KOPT-K1 (cell line): ENCODE measurements around the gene ELOVL4.

Experiments
- H3K27ac ChIP-seq: fragments of 200-600 bp; sonication (generic); 2 replicates; pipeline ENCODE4 v1.5.1; 2016; ENCODE audit warnings: antibody characterized with exemption, mild to moderate bottlenecking, low read depth, low read length; ENCODE audit not compliant: poor library complexity, severe bottlenecking
- H3K36me3 ChIP-seq: fragments of 200-600 bp; sonication (generic); 2 replicates; pipeline ENCODE4 v1.5.1; 2017; ENCODE audit warnings: antibody characterized with exemption, mild to moderate bottlenecking, low read length, moderate library complexity; ENCODE audit not compliant: insufficient read depth
- H3K9me3 ChIP-seq: fragments of 200-600 bp; sonication (generic); 2 replicates; pipeline ENCODE4 v1.5.1; 2017; ENCODE audit warnings: antibody characterized with exemption, low read length, mild to moderate bottlenecking; ENCODE audit not compliant: insufficient read depth, poor library complexity, severe bottlenecking

ELOVL4 gene

DNA sequence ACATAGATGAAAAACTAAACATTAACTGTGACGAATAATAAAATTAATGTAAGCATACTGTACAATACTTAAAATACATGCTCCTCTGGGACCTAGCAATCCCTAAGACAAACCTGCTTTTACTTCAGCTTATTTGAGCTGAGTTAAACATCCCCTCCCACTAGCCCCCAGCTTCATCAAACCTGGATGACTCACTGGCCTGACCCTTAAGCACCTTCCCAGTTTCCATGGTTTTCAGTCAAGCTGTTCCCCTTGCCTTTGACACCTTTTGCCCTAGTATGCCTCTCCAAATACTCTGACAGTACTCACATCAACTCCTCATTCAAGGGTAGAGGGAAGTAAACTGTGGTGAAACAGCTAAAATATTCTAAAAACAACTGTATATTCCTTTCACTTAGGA is 4.2 kb downstream of the ELOVL4 start:
- H3K27ac ChIP-seq = no peak overlapping the region
- no peaks in the 10 kb centered on the region; the same call in 1 of the 2 replicates for H3K36me3 ChIP-seq
- H3K9me3 ChIP-seq = no peaks in the 10 kb centered on the region

- H3K27ac ChIP-seq = no peak overlapping the region
- H3K9me3 ChIP-seq = no peaks in the 10 kb centered on the region
- no peaks in the 10 kb centered on the region; the same call in 1 of the 2 replicates for H3K36me3 ChIP-seq
These were observed 5.7 kb downstream of the ELOVL4 start for GRCh38 chr6:79941489-79942151.

GRCh38 chr6:79928478-79928998 is 18.8 kb downstream of the ELOVL4 start:
- Histone ChIP-seq H3K9me3 (no peaks in the 10 kb centered on the region), H3K36me3 (peaks cover 4% of the 10 kb centered on the region; the same call in 1 of the 2 replicates), H3K27ac (peak overlapping the region; percentile 6)

- H3K36me3 ChIP-seq = peaks cover 4% of the 10 kb centered on the region; the same call in 1 of the 2 replicates
- no peaks in the 10 kb centered on the region for H3K9me3 ChIP-seq
- H3K27ac ChIP-seq = peak overlapping the region; percentile 4
These were observed 19.6 kb downstream of the ELOVL4 start for GRCh38 chr6:79927758-79928157.

DNA sequence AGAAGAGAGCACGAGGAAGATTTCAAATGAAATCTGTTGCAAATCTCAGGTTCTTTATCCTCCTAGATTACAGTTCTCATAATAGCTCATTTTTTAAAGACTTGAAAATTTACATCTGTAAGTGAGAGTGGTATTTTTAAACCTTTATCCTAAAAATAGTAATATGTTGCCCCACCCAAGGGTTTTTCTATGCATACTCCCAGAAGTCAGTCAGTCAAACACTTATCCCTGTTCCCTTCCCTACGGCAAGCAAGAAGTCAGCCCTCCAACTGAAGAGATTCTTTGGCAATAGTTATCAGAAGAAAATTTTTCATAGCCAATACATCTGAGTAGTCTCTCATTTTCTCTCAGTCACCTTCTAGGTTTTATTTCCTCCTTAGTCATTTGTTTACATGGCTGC is 24.1 kb downstream of the ELOVL4 start:
- H3K36me3 ChIP-seq = peaks cover 28% of the 10 kb centered on the region
- no peaks in the 10 kb centered on the region for H3K9me3 ChIP-seq
- no peak overlapping the region for H3K27ac ChIP-seq

GRCh38 chr6:79922018-79922417 is 25.3 kb downstream of the ELOVL4 start:
- no peaks in the 10 kb centered on the region for H3K9me3 ChIP-seq
- H3K36me3 ChIP-seq = peaks cover 28% of the 10 kb centered on the region
- no peak overlapping the region for H3K27ac ChIP-seq

DNA sequence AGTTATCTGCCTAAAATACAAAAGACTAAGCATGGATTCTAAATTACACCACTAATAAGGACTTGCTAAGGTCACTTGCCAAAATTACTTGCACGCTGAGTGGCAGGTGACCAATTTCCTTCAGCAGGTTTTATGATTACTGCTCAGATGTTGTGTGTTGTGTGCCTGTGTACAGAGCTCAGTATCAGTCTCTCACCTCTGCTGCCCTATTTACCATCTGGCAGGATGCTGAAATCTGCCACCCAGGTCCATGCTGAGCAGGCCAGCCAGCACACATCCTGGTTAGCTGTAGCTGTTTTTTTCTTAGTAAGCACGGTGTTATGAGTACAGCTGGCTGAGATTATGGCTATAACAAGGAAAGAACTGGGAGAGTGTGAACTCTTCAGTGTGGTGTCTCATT is 34.0 kb downstream of the ELOVL4 start:
- no peak overlapping the region for H3K27ac ChIP-seq
- peaks cover 14% of the 10 kb centered on the region for H3K36me3 ChIP-seq
- no peaks in the 10 kb centered on the region for H3K9me3 ChIP-seq

DNA sequence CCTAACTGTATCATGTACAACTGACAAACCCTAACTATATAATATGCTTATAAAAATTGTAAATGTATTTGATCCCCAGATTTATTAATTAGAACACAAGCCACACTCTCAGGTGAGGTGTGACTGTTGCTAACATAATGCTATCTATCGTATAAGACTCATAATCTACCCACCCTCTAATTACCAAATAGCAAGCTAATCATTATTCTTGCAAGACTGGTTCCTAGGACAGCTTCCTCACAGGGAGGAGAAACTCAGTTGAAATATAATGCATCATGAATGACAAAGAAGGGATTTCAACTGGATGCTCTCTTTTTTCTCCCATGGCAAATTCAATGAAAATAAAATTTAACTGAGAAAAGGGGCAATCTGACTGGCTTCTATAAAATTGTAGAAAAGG is 35.4 kb downstream of the ELOVL4 start:
- Histone ChIP-seq H3K27ac (no peak overlapping the region), H3K9me3 (no peaks in the 10 kb centered on the region), H3K36me3 (peaks cover 14% of the 10 kb centered on the region)

GRCh38 chr6:79909517-79909916 is 37.8 kb downstream of the ELOVL4 start:
- Histone ChIP-seq H3K36me3 (peaks cover 8% of the 10 kb centered on the region; the same call in 1 of the 2 replicates), H3K27ac (no peak overlapping the region), H3K9me3 (no peaks in the 10 kb centered on the region)

DNA sequence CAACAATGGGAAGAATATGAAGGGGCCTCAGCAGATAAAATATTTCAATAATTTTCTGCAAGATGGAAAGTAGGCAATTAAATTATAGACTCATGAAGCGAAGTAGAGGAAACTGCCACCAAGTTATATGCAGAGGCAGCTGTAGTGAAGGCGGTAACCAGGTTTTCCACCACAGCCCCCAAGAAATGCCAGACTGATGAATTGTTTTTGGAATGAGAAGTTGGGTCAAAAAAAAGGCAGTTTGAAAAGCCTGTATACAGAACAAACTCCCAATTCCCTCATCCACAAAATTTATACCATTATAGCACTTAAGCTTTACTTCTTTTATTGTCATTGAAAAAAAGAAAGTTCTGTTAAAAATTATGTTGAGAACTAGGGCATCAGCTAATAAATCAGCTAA is 45.3 kb downstream of the ELOVL4 start:
- H3K36me3 ChIP-seq = no peaks in the 10 kb centered on the region
- no peaks in the 10 kb centered on the region for H3K9me3 ChIP-seq
- H3K27ac ChIP-seq = no peak overlapping the region

DNA sequence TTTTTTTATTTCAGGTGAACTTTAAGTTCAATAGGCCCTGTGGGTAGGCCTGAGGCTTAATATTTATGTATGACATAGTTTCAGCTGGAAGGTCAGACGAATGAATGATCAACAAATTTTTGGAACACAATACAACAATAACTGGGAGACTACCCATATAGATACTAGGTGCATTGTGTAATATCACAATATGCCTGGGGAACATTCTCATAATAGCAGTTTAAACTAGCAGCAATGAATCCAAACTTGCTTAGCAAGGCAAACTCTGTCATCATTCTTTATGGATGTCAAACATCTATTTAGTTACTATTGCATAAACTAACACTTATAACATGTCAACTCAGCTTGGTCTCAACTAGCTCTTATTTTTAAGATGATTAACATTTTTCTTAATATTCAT is 49.3 kb downstream of the ELOVL4 start:
- Histone ChIP-seq H3K36me3 (no peaks in the 10 kb centered on the region), H3K9me3 (no peaks in the 10 kb centered on the region), H3K27ac (no peak overlapping the region)

DNA sequence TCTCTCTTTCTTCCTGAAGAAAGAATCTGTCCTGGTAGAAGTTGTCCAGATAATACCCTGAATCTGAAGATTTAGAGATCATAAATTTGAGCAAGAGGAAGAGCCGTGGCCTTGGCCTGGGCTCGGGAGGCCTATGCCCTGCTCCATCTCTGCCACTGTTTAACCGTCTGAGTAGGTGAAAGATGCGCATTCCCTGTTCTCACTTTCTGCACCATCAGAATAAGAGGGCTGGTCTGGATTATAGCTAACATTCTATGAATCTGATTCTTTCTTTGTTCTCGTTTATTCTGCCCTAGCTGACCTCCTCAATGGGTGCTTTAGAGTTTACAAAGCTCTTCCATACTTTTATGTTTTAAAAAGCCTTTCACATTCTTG is 51.3 kb downstream of the ELOVL4 start:
- no peaks in the 10 kb centered on the region for H3K36me3 ChIP-seq
- H3K27ac ChIP-seq = no peak overlapping the region
- H3K9me3 ChIP-seq = no peaks in the 10 kb centered on the region

DNA sequence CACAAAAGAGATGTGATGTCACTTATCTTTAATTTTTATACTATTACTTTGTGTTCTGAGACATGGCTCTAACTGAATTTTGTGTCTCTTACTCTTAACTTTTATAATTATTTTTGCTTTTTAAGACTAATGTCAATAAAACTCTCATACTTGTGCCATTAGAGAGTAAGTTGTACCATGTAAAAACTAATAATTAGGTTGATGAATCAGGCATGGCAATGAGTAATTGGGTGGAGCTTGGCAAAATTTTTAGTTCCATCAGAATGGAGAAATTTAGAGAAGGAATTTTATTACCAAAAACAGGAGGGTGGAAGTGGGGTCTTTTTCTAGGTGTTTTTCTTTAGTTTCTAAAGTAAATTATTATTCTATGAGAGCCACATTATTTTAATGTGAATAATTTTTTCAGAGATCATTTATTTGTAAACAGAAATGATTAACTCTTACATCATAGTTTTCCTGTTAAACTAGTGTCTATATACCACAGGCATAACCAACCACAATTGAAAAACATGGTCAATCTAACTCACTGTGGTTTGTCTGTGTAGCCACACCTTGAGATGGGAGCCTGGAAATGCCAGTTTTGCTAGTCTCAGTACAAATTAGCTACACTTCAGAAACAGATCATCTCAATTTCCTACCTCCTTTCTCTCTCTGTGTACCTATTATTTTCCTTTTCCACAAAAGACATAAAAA is 51.8 kb downstream of the ELOVL4 start:
- H3K36me3 ChIP-seq = no peaks in the 10 kb centered on the region
- no peaks in the 10 kb centered on the region for H3K9me3 ChIP-seq

DNA sequence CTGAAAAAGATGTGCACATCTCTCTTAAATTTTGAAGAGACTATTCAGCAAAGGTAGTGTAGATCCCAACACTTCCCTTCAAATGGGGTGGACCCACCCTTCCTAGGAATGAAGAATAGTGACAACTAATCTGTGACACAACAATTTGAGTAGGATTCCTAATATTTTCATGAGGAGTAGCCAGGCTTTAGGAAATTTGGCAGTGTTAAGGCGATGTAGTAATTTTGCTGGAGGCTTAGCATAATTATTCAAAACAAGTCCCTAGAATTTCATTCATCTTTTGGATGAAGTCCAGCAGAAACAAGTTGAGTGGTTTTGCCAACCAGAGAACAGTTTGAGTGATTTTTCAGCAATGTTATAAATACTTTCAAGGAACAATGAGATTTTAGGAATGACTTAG is 52.4 kb downstream of the ELOVL4 start:
- H3K27ac ChIP-seq = no peak overlapping the region
- H3K9me3 ChIP-seq = no peaks in the 10 kb centered on the region
- no peaks in the 10 kb centered on the region for H3K36me3 ChIP-seq

More for the DNA sequence above, 51.8 kb downstream of the ELOVL4 start:
- no peak overlapping the region for H3K27ac ChIP-seq

DNA sequence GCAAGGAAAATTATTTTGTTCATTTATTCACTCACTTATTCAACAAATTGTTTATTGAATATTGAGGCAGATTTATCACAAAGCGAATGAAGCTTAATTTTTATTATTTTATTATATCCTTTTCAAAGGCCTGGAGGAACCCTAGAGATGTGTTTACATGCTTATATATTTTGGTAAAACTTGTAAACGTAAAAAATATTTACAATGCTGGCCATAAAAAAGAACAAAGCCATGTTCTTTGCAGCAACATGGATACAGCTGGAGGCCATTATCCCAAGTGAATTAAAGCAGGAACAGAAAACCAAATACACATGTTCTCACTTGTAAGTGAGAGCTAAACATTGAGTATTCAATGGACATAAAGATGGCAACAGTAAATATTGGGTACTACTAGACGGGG is 58.8 kb downstream of the ELOVL4 start:
- H3K36me3 ChIP-seq = no peaks in the 10 kb centered on the region
- H3K27ac ChIP-seq = no peak overlapping the region

More for the DNA sequence above, 58.8 kb downstream of the ELOVL4 start:
- H3K9me3 ChIP-seq = no peaks in the 10 kb centered on the region
